NCI-H1092 treated with DMSO at 0.1 percent for 48 hours (cell line): ENCODE data around the gene CMC4.

Experiments used
- DNase-seq: peaks from one replicate; lab custom pipeline; 2025; lab: John Stamatoyannopoulos, UW

CMC4 gene, protein sequence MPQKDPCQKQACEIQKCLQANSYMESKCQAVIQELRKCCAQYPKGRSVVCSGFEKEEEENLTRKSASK

DNA sequence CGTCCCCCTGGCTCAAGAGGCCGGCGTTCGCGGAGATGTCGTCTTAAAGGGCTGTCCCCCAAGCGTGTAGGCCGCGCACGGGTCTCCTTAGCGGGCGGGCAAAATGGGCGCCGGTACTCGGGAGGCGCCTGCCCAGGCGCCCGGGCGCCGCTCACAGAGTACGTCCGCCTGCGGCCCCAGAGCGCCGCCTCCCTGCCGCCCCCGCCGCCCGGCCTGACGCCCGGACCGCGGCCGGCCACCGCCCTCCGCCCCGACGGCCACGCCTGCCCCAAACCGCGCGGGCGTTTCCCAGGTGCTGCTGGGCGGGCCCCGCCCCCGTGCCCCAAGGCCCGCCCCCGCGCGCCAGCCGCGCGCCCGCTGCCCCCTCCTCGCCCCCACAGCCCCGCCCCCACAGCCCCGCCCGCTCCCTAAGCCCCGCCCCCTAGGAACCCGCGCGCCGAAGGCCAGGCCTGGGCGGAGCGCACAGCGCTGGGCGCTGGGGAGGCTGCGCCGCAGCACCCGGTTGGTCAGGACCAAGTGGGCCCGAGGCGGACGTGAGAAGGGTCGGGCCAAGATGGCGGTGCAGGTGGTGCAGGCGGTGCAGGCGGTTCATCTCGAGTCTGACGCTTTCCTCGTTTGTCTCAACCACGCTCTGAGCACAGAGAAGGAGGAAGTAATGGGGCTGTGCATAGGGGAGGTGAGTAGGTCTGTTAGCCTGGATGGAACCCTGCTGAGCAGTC is at the start of gene CMC4, which contains the start of the genes BRCC3 and MTCP1:
CMC4 (minus strand) TSS at position 162 of the 719 bp plus-strand sequence. CDS start 7,113 bp downstream, outside the sequence.
BRCC3 (plus strand) TSS at position 534 of the 719 bp plus-strand sequence; CDS start at position 554, 20 bp downstream.
MTCP1 (minus strand) TSS at position 162 of the 719 bp plus-strand sequence. CDS start 5,126 bp downstream, outside the sequence.
- DNase-seq = peak; percentile 89

DNA sequence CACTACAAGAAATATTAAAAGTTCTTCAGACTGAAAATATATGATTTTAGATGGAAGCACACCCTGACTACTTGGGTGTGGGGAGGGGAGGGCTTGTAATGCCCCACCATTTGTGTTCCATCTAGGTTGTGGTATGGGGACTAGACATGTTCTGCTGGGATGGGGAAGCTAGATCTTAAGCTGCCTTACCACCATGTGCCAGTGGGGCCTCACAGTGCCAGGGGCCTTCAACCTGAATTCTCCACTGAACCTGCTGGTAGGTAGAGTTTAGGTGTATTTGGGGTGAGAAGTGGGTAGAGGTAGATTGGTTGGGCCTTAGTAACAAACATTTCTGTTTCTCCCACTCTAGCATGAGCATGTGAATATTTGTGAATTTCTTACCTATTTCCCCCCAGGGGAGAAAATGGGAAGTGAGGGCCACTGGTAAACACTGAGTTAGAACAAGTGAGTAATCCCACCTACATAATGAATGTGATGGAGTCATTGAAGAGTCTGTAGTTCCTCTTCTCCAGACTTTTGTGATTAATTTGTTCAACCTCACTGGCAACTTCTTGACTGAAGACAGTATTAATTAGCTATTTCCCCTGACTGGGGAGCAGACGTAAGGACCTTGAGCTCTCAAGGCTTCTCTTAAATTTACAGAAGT is 44.4 kb upstream of the CMC4 start:
- DNase-seq = no peak

DNA sequence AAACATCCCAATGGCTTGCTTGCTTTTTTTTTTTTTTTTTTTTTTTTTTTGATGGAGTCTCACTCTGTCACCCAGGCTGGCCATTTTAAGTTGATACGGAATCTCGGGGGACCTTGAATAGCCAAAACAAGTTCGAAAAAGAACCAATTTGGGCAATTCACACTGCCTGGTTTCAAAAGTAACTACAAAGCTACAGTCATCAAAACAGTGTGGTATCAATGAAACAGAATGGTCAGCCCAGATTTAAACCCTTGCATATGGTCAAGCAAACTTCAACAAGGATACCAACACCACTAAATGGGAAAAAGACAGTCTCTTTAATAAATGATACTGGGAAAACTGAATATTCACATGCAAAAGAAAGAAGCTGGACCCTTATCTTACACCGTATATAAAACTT is 42.2 kb upstream of the CMC4 start:
- no peak for DNase-seq

DNA sequence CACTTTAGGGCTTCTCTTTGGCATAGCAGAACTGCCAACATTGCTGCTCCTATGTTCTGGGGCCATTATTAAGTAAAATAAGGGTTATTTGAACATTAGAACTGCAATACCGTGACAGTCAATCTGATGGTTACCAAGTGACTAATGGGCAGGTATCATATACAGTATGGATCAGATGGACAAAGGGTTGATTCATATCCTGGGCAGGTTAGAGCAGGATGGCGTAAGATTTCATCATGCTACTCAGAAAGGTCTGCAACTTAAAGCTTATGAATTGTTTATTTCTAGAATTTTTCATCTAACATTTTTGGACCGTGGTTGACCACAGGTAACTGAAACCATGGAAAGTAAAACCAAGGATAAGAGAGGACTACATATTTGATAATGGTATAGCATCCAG is 41.2 kb upstream of the CMC4 start:
- no peak for DNase-seq

DNA sequence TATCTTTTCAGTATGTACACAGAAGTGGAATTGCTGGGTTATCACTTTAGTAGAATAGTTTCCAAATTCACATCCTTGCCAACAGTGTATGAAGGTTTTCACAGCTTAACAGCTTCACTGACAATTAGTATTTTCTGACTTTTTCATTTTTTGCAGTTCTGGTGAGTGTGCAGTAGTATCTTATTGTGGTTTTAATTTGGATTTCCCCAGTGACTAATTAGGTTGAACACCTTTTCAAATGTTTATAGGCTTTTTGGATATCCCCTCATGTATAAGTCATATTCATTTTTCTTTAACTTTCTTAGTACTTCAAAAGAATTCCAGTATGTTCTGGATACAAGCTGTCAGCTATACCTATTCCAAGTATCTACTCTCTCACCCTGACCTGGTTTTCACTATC is 37.5 kb upstream of the CMC4 start:
- DNase-seq = no peak

DNA sequence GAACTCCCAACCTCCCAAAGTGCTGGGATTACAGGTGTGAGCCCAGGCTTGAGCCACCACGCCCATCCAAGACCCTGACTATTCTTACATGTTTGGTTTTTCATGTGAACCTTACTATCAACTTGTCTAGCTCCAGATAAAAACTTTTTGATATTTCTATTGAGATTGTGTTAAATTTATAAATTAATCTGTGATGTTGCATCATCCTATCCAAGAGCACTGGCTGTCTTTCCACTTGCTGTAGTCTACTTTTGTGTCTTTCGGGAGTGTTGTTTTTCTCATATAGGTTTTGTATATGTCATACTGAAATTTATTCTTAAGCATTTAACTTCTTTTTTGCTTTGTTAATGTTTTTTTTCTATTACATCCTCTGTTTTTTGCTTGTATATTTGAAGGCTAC is 35.0 kb upstream of the CMC4 start:
- no peak for DNase-seq

DNA sequence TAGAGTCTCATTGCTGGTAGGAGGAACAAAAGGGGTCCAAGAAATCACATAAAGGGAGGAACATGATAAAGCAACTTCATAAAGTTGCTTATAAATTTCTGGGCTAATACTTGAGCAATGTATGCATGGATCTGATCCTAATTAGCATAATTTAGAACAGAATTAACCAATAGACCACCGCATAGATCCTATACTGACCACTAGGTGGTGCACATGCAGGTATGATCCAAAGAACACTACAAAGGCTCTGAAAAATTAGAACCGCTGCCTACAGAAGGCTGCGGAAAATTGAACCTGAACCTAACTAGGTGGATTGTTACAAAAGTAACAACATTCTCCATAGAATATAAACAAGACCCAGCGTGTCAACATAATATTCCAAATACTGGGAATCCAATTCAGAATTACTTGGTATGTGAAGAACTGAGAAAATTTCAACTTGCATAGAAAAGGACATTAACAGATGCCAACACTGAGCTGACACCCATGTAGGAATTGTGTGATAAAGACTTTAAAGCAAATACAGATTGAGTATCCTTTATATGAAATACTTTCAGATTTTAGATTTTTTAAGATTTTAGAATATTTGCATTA is 23.6 kb upstream of the CMC4 start:
- peak; percentile 10 for DNase-seq

DNA sequence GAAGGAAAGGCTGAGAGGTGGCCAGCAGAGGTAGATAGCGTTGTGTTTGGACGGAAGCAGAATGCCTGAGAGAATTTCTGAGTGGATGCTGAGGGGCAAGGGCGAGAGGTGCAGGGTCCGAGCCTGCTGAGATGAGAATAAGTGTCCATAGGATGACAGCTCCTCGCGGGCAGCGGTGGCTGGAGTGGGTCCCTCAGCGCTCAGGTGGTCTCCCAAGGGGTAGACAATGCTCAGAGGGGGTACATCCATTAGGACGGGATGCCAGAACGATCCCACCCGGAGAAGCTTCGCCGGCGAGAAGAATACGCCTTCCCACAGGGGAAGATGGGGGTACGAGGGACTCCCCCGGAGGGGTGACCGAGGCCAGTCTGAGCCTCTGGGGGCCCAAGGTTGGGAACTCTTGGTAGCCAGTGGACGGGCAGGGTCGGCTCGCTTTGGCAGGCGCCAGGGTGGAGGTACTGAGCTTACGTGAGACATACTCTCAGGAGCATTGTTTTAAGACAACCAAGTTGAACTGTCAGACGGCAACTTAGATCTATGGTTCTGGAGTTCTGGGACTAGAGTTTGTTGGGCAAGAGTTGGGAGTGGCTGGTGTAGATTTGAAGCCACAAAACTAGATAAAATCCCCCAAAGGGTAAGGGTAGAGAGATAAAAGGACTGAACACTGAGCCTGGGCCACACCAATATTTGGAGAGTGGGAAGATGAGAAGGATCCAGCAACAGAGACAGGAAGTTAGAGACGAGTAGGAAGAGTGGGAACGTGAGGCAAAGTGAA is 16.2 kb upstream of the CMC4 start:
- no peak for DNase-seq

DNA sequence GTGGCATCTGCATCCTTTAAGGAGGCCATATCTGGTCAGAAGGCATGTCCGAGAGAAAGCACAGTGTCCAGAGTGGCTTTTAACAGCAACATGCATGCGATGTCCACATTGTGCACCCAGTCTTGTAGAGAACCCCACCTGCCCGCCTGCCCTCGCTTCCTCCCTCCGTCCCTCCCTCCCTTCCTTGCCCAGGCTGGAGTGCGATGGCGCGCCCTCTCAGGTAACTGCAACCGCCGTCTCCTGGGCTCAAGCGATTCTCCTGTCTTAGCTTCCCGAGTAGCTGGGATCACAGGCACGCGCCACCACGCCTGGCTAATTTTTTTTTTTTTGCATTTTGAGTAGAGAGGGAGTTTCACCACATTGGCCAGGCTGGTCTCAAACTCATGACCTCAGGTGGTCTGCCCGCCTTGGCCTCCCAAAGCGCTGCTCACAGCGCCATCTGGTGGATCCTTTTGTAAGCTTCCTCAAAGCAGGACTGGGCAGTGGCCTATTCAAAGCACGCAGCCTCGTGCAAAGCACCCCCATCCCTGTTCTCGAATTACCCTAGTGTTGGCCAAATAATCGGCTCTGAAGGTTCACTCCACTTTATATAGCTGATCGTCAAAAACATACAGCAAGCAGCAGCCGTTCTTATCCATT is 15.4 kb upstream of the CMC4 start:
- no peak for DNase-seq

DNA sequence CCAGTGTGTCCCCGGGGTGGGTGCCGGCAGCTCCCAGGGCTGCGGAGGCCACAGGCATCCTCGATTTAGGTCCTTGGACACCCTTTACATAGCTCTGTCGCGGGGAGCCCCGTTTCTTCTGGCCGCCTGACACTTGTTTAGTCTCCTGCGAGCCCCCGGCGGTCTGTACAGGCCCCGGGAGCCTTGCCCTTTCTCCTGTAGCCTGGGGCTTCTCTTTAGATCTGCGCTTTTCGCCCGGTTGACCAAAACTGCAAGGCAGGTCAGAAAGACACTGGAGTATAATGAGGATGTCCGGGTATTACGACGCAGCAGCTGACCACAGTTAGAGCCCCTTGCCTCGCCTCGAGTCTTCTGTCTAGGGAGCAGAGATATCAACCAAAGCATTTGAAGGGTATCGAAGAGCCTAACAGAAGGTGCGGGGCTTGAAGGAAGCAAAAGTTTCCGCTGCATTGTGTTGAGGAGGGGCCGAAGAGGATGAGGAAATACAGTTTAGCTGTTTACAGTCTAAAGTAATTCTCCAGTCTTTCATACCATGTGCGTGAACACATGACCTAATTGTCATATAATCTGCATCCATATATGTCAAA is 851 bp upstream of the CMC4 start:
- DNase-seq = peak; percentile 36

DNA sequence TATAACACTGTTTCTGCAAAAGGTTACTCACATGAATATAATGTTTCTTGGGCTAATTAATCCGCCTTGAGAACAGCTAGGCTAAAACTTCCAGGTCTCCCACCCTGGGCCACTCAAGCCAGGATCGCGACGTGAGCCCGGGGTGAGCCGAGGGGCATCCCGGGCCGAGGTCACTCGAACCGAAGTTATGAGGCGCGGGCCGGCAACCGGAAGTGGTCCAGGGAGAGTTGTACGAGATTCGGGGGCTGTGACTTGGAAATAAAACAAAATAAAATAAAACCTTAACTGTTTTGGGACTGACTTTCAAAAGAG is 317 bp downstream of the CMC4 start:
- no peak for DNase-seq

DNA sequence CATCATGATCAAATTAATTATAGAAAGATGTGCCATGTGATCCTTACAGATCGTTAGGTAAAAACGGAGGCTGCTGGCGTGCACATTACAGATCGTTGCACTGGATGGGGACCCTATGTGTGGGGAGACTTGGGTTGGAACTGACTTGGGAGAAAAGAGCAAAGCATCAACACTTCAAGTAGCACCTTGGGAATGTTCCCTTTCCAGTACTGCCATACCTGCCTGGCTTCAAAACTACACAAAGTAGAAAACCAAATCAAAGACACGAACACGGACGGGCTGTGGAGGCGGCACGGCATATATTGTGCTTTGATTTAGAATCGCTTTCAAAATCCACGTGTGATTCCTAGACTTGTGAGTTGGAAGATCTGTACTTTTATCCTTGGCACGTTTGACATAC is 898 bp downstream of the CMC4 start:
- DNase-seq = no peak

DNA sequence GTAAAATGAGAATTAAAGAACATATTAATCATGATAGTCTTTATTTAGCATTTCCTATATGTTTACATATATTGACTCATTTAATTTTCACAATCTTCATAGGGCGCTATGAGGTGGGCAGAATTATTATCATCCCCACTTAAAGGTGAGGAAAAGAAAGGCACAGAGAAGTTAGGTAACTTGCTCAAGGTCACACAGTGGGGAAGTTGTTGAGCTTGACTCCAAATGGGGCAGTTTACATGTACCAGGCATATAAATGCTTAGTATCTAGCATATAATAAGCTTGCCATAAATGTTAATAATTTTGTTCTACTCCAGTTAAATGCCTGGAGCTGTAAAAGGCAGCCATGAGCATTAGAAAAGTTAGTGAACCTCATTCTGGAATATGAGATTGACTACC is 1.5 kb downstream of the CMC4 start:
- DNase-seq = no peak

DNA sequence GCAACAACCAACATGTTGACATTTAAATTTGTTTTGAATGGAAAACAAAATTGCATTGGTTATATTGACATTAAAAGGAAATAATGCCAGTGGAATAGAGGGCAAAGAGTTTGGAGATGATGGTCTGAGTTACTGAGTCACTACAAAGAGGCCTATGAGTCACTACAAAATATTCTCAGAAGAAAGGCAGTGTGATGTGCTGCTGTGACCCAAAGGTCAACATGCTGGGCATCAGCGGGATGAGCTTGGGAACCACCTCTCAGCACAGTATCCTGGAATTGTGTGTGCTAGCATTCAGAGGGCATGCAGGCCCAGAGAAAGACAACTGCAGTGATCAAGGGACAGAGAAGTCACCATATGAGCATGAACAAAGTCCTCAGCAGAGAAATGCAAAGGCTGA is 2.8 kb downstream of the CMC4 start:
- no peak for DNase-seq

DNA sequence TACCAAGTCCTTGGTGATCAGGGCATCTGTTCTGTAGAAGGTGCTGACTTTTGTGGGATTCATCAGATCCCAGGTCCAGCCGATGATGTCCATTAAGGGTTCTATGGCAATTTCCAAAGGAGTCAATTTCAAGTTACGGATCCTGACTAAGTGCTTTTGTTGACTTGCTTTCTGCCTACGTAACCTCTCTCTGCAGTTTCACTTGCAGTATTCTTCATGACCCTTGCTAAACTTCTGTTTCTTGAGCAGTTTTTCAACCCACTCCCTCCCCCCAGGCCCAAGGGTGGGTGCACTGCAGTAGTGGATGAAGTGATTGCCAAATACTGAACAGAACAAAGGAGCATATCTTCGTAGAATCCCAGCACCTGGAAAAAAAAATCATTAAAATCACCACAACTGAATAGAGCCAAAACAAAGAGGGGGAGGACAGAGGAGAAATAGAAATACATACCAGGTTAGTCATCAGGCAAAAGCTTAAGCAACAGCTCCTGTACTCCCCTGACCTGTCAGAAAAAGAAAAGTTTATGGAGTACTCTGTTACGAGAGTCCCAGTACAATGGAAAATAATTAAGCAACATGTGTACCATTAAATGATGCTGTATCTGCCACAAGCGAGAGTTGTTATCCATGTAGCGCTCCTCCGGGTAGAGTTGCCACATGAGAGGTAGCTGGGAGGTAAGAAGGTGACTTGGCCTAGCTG is 5.8 kb downstream of the CMC4 start:
- no peak for DNase-seq

DNA sequence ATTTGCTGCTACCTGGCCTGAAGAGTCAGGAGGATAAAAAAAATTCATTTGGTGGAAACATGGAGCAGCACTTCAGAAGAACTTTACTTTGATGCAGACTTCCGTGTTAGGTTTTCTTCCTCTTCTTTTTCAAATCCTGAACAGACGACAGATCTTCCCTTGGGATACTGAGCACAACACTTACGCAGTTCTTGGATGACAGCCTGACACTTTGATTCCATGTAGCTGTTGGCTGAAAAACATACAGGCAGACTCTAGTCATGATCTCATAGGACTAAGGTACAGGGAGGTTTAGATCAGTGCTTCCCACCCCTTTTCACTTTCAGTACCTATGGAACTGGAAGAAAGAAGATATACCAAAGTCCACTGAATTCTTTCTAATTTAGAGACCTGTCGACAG is 9.2 kb downstream of the CMC4 start:
- no peak for DNase-seq

DNA sequence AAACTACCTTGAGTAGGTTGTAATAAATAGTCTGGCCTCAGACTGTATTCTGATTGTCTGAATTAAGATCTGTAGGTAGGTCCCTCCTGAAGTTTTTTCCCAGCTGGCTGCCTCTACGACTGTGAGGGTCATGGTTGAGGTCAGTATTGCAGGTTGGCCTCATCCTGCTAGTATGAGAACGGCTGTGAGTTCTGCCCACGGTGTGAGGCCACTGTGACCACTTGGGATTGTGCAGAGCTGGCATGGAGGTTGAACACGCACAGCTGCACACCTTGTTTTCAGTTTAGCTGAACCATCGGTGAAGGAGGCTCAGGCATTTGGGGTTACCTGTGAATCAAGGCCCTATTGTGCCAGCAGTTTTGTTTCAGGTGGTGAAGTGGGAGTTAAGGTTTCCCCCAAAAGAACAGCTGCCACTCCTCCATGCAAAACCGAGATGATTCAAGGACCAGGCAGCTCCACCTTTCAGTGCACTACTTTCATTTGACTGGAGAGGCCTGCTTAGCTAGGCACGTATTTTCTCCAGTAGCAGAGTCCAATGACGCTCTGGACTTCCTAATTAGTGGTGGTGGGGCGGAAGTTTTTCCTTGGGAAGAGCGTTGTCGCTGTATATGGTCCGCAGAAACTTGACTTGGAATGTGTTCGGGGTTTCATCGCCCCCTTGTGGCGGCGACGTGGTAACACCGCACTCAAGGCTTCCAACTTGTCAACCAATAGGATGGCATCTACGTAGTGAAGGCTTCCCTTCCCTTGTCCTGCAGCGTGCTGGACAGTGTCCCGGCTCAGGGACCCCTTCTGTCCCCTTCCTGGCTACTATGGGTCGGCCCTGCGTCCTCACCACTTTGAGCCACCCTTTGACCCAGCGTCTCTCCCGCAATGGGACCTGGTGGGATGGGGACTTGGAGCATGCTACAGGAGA is 13.8 kb downstream of the CMC4 start:
- DNase-seq = peak; percentile 33

DNA sequence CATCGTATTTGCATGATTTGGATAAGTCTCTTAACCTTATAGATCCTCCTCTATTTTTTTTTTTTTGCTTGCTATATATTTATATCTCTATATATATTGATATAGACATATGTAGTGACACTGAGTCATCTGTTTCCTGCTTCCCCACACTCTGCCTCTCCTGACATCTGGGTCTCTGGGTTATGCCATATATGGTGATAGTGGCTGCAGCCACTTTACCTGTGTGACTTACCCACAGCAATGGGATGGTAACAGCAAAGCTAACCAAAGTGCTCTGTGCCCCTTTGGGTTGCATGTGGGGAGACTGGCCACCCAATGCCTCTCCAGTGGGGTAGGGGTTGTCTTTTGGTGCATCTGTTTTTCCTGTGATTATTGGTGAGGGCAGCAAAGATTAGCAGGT is 14.5 kb downstream of the CMC4 start:
- DNase-seq = no peak

DNA sequence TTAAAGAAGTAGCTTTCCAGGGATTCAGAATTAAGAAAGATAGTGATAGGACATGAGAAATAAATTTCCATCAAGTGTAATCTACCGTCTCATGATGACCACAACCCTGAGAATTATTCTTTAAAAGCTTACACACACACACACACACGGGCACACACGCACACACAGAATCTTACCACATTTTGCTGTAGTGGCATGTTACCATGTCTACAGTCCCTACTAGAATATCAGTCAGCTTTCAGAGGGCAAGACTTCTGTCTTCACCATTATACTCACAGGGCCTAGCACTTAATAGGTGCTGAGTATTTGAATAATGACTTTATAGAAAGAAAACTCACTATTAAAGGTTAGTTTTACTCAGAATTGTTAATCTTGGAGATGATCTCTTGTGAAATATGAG is 15.4 kb downstream of the CMC4 start:
- no peak for DNase-seq

DNA sequence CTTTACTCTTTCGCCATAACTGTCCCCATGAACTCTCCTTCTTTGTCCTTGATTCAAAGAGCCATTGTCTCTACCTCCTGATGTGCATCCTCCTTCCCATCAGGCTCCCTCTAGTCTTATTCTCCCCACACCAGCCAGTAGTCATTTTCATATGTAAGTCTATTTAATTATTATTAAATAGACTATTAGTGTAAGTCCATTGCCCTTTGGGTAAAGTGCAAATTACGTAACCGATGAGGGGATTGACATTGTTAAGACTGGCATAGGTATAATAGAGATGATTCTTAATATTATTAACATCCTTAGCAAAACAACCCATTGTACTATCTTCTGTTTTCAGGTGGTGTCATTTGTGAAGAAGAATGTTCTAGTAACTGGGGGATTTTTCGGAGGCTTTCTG is 16.7 kb downstream of the CMC4 start:
- DNase-seq = no peak
